MCF 10A (cell line): ENCODE results near the gene IL17REL. TPM values are rescaled to one million over a fixed set of nuclear protein-coding genes. Genes with fewer than 3 reads are reported as not detected.

Experiments
- BruUV-seq: library from RNA; stranded (reverse); fragments of 400-500 nt; replicated peaks from 2 replicates; lab custom pipeline; 2021; lab: Mats Ljungman, UMichigan
- CTCF ChIA-PET: fragments of 300-600 bp; sonication (Branson Sonifier 250); formaldehyde crosslinking; extraction: SDS; loops from one replicate; lab custom pipeline; 2021; ENCODE audit warnings: antibody characterized with exemption, inconsistent platforms; lab: Yijun Ruan, JAX
- POLR2A ChIA-PET: fragments of 300-600, 350-650 bp; sonication (Branson Sonifier 250); formaldehyde crosslinking; extraction: SDS; loops from one replicate; lab custom pipeline; 2020; ENCODE audit warnings: antibody characterized with exemption, inconsistent platforms; lab: Yijun Ruan, JAX
- DNase-seq: peaks from one replicate; pipeline ENCODE4 v3.0.0-alpha.2; 2018; ENCODE audit not compliant: unreplicated experiment
- H3K27ac Mint-ChIP-seq: one replicate; pipeline ENCODE4 v1.8.0; 2022; ENCODE audit warnings: mild to moderate bottlenecking, low read depth, mixed read lengths; ENCODE audit not compliant: unreplicated experiment
- H3K27me3 Mint-ChIP-seq: one replicate; pipeline ENCODE4 v1.8.0; 2022; ENCODE audit warnings: mixed read lengths; ENCODE audit not compliant: insufficient read depth, unreplicated experiment
- H3K36me3 Mint-ChIP-seq: one replicate; pipeline ENCODE4 v1.8.0; 2022; ENCODE audit warnings: mild to moderate bottlenecking, moderate library complexity, mixed read lengths; ENCODE audit not compliant: insufficient read depth, unreplicated experiment
- H3K4me1 Mint-ChIP-seq: one replicate; pipeline ENCODE4 v1.8.0; 2022; ENCODE audit warnings: mixed read lengths; ENCODE audit not compliant: insufficient read depth, unreplicated experiment
- H3K4me3 Mint-ChIP-seq: one replicate; pipeline ENCODE4 v1.8.0; 2022; ENCODE audit warnings: mild to moderate bottlenecking, moderate library complexity, mixed read lengths; ENCODE audit not compliant: unreplicated experiment
- H3K9me3 Mint-ChIP-seq: one replicate; pipeline ENCODE4 v1.8.0; 2022; ENCODE audit warnings: mixed read lengths; ENCODE audit not compliant: unreplicated experiment
- intact Hi-C: fragments of 100-400 bp; cut with micrococcal nuclease; formaldehyde crosslinking; loops from 2 replicates; pipeline ENCODE4 v1.14.1; 2022
- total RNA-seq: library from RNA; stranded (reverse); gene quantifications from 2 replicates; pipeline ENCODE4 v1.2.3, GENCODE V29; 2022
- TF ChIP-seq, protein P1 (sequence below): fragments of 200-600 bp; IDR thresholded peaks from one replicate; pipeline ENCODE4 v1.8.0; 2022; ENCODE audit warnings: antibody characterized with exemption, mild to moderate bottlenecking; ENCODE audit not compliant: unreplicated experiment

The IL17REL gene
- total RNA-seq, 1 experiment from 2014 or later, result not detected

DNA sequence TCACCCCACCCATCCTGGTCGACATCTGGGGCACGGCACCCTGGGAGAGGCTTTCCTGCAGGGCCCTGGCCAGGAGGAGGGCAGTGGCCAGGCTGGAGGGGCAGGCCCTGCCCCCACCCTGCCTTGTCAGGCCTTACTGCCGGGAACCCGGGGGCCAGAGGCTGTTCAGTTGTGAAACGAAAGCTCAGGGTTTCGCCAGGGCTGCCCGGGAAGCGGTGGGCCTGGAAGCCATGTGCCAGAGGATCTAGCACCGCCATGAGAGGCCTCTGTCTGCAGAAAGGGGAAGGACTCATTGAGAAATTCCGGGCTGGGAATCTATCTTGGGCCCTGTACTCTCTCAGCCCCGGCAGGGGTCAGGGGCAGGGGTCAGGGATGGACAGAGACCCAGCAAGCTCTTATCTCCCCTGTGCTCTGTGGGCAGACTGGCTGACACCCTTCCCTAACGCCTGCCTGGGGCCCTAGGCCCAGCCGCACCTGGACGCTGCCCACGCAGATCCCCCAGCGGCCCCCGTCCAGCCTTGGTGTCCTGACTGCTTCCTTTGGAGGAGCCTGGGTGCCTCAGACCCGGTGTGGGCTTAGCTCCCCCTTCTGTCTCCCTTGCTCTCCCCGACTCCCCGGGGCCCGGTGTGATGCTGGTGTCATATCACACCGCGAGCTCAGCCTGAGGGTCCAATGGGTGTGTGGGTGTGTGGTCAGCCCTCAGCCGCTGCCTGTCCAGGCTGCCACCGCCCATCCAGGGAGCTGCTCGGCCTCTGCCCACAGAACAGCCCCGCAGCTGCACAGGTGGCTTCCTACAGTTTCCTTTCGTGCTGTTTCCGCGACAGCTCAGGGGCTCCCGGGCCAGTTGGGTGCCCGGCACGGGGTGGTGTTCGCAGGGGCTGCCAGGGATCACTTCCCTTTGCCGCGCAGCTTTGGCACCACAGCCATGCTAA, 45.5 kb downstream of the IL17REL start:
- no peak overlapping the region for H3K4me3 Mint-ChIP-seq
- TF ChIP-seq, protein P1, sequence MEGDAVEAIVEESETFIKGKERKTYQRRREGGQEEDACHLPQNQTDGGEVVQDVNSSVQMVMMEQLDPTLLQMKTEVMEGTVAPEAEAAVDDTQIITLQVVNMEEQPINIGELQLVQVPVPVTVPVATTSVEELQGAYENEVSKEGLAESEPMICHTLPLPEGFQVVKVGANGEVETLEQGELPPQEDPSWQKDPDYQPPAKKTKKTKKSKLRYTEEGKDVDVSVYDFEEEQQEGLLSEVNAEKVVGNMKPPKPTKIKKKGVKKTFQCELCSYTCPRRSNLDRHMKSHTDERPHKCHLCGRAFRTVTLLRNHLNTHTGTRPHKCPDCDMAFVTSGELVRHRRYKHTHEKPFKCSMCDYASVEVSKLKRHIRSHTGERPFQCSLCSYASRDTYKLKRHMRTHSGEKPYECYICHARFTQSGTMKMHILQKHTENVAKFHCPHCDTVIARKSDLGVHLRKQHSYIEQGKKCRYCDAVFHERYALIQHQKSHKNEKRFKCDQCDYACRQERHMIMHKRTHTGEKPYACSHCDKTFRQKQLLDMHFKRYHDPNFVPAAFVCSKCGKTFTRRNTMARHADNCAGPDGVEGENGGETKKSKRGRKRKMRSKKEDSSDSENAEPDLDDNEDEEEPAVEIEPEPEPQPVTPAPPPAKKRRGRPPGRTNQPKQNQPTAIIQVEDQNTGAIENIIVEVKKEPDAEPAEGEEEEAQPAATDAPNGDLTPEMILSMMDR, result no peak
- intact Hi-C loops, result no loop called here
- peaks cover 43% of the 10 kb centered on the region for H3K36me3 Mint-ChIP-seq
- no peaks in the 10 kb centered on the region for H3K27me3 Mint-ChIP-seq
- H3K9me3 Mint-ChIP-seq, result no peaks in the 10 kb centered on the region
- BruUV-seq, result no TSS peak
- H3K27ac Mint-ChIP-seq, result no peak overlapping the region
- ChIA-PET CTCF (interaction anchor here (1.1 to 1.5 kb wide), 2 partner anchors 37 to 64 kb away, joined by 6 to 12 read pairs; no protein-coding TSS in a partner anchor), POLR2A (interaction anchor here (0.6 to 6.8 kb wide), 8 partner anchors 11 to 137 kb away, joined by 3 to 46 read pairs (median 4); no protein-coding TSS in a partner anchor)
- no peak for DNase-seq
- peaks cover 11% of the 10 kb centered on the region for H3K4me1 Mint-ChIP-seq

GRCh38 chr22:49966041-49966773, 46.4 kb downstream of the IL17REL start:
- intact Hi-C loops, result no loop called here
- DNase-seq, result no peak
- no peaks in the 10 kb centered on the region for H3K27me3 Mint-ChIP-seq
- H3K36me3 Mint-ChIP-seq, result peaks cover 52% of the 10 kb centered on the region
- H3K9me3 Mint-ChIP-seq, result no peaks in the 10 kb centered on the region
- no peak overlapping the region for H3K4me3 Mint-ChIP-seq
- ChIA-PET POLR2A (interaction anchor here (0.6 to 6.8 kb wide), 5 partner anchors 16 to 61 kb away, joined by 4 to 46 read pairs (median 5); no protein-coding TSS in a partner anchor), CTCF (interaction anchor here (0.8 to 1.5 kb wide), 3 partner anchors 36 to 65 kb away, joined by 3 to 12 read pairs (median 6); no protein-coding TSS in a partner anchor)
- BruUV-seq, result no TSS peak
- H3K27ac Mint-ChIP-seq, result no peak overlapping the region
- peaks cover 11% of the 10 kb centered on the region for H3K4me1 Mint-ChIP-seq
- TF ChIP-seq, protein P1, result no peak

DNA sequence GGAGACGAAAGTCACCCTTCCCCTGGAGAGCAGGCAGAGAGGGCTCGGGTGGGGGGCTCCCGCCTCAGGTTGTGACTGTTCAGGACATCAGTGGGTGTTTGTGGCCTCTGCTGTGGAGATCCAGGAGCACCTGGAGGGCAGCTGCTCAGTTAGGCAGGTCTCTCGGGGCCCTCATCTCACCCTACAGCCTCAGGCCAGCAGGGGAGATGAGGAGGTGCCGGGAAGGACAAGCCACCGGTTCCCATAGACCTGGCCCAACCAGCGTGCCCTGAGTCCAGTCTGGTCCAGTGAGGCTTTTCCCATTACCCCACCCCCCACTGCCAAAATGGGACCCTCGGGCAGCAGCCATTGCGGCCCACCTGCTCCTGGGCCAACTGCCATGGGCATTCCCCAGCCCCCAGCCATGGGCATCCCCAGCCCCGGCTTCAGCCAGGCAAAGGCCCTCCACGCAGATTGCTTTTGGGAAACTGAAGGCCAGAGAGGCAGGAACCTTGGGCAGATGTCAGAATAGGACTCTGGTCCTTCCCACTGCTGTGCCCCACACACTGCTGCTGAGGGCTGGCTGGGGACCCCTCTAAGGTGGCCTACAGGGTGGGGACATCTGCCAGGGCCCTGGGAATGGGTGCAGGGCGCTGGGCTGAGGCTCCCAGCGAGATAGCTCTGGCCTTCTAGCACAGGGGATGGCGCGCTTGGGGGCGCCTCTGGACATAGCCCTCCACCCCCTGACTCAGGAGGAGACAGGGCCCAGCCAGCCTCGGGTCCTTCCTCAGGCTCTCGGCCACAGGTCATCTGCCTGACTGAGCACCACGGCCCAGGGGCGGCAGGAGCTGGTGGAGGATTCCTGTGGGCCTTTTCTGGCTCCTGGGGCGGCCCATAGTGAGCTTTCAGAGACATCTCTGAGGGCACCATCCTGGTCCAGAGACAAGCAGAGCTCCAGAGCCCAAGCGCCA, 47.2 kb downstream of the IL17REL start:
- Mint-ChIP-seq H3K27ac (no peak overlapping the region), H3K4me3 (peak overlapping the region; percentile 90), H3K27me3 (no peaks in the 10 kb centered on the region), H3K4me1 (peaks cover 6% of the 10 kb centered on the region), H3K36me3 (peaks cover 55% of the 10 kb centered on the region), H3K9me3 (no peaks in the 10 kb centered on the region)
- intact Hi-C loops, result no loop called here
- BruUV-seq, result no TSS peak
- TF ChIP-seq, protein P1, result no peak
- POLR2A ChIA-PET, result interaction anchor here (0.6 to 6.8 kb wide), 3 partner anchors 15 to 34 kb away, joined by 4 to 46 read pairs (median 5); no protein-coding TSS in a partner anchor
- CTCF ChIA-PET, result interaction anchor here (0.8 kb wide), 1 partner anchor 65 kb away, joined by 3 read pairs; no protein-coding TSS in a partner anchor
- DNase-seq, result no peak
